NCI-H460 (cell line): Measurements from ENCODE around the gene PLCXD3. TPM values are rescaled to one million over a fixed set of nuclear protein-coding genes. Genes with fewer than 3 reads are reported as not detected.

Experiments
- DNase-seq: peaks from one replicate; pipeline ENCODE4 v3.0.0-alpha.2; 2016; ENCODE audit warnings: low read depth; ENCODE audit errors: extremely low read depth
- total RNA-seq: library from RNA; depleted of rRNA; stranded (reverse); fragments of >200 nt; shearing (Covaris generic); gene quantifications from 2 replicates; pipeline ENCODE4 v1.2.3, GENCODE V29; 2014

PLCXD3 gene
- total RNA-seq, 1 experiment from 2014 or later: not detected

DNA sequence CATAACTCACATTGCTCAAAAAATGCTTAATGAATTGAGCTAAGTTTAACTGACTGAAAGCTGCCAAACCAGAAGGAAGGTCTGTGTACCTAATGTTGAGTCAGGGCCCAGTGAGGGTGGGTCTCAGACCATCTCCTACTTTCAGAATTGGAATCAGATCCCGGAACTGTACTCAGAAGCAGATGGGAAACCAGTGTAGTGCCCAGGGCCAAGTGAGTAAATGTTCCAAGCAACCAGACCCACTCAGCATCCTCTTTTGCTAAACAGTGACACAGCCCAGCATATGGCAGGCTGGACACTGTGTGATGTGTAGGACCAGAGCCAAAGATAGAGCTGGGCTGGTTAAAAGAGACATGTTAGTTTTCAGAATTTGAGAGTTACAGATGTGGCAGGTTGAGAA is 94.1 kb downstream of the PLCXD3 start:
- no peak for DNase-seq

- DNase-seq: no peak
Measured at GRCh38 chr5:41415242-41415641, 95.2 kb downstream of the PLCXD3 start.

DNA sequence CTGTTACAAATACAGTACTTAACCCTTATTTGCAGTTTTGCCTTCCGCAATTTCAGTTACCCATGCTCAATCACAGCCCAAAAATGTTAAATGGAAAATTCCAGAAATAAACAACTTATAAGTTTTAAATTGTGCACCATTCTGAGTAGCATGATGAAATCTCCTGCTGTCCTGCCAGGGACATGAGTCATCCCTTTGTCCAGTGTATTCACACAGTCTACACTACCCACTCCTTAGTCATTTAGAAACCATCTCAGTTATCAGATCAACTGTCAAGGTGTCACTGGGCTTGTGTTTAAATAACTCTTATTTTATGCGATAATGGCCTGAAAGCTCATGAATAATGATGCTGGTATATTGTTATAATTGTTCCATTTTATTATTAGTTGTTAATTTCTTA is 95.8 kb downstream of the PLCXD3 start:
- peak; percentile 9 for DNase-seq

- DNase-seq: no peak
Measured at GRCh38 chr5:41413074-41413473, 97.3 kb downstream of the PLCXD3 start.

DNA sequence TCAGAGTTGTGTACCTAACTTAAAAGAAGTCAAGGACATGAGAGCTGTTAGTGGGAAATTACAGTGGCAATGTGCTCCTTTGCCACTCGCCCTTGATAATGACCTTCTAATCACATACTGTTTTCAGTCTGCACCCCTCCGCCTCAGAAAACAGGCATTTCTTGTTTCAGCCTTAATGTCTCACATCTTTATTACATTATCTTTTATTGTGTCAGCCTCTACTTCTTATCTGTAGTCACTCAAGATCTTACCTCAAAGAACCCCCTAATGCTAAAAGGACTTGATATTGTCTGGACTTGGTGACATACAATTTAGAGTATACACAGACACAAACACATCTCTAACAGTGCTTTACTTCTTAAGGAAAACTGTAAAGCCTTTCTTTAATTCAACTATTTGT is 97.9 kb downstream of the PLCXD3 start:
- DNase-seq: no peak

GRCh38 chr5:41410737-41411136 is 99.7 kb downstream of the PLCXD3 start:
- DNase-seq: no peak

DNA sequence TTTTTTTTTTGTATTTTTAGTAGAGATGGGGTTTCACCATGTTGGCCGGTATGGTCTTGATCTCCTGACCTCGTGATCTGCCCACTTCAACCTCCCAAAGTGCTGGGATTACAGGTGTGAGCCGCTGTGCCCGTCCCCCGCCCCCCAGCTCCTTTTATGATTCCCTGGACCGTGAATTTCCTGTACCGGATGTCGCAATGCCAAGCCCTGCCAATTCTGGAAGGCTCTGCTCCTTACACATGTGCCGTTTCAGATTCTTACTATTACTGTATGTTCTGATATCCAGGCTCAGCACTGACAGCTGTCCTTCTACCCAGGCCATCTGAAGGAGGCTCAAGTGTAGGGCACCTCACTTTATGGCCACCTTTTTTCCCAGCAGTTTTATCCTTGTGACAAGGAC is 100.1 kb downstream of the PLCXD3 start:
- DNase-seq: no peak

DNA sequence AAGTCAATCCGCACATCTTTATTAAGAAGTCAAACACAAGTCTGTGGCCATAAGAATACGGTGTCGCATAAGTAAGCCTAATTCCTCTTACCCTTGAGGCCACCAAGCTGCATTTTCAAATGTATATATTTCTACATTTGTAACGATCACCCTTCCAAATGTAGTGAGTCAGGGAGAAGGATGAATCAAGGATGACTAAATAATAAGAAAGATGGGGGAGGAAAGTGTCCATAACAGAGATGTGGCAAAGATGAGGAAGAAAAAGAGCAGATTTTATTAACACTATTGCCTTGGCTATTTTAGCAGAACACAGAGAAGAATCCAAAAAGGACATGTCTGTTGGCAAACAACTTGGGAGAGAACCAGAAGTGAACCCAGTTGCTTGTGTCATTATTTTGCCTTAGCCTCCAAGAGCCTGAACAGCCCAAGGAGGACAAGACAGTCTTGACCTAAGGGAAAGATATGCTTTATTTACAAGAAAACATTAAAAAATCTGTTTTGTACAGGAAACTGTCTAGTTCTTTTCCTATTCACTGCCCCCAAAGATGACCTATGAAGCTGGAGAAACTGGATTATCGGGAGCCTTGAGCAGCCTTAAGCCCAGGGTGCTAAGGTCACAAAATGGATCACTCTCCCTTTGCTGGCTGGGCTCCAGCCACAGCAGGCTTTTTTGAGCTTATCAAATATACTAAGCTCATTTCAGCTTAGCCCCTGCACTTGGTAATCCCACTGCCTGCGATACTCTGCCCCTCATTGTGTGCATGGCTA is 101.5 kb downstream of the PLCXD3 start:
- no peak for DNase-seq

DNA sequence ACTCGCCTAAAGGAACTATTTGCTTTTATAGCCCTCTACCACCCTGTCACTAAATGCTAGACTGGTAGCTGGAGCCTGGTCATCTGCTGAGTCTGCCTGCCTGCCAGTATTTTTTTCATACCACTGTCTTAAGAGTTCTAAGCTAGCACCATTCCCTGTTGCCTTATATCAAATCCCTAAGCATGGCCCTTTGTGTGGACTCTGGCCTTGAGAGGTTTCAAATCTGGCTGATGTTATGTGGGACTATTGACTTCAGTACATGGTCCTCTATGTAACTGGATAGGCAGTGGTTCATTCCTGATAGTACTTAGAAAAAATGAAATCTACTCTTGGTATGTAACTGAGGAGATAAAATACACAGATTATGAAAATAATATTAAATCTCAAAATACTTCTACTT is 103.5 kb downstream of the PLCXD3 start:
- DNase-seq: no peak

DNA sequence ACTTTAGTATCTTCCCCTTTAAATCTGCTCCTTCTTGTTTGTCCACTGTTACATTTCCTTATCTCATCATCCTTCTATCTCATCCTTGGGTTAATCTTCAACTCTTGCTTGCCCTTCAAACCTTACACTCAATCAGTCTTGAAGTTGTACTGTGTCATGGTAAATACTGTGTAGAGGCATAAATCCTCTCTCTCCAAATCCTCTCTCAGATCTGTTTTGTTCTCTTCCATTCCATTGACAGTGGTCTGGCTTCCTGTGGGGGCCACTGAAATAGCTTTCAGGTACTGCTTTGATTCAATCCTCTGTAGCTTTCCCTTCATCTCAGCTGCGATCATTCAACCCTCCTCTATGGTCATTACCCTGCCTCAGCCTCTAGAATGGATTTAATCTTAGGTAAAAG is 104.0 kb downstream of the PLCXD3 start:
- DNase-seq: no peak

GRCh38 chr5:41404757-41405156 is 105.6 kb downstream of the PLCXD3 start:
- DNase-seq: no peak

- no peak for DNase-seq
Measured at GRCh38 chr5:41403846-41404245, 106.6 kb downstream of the PLCXD3 start.

DNA sequence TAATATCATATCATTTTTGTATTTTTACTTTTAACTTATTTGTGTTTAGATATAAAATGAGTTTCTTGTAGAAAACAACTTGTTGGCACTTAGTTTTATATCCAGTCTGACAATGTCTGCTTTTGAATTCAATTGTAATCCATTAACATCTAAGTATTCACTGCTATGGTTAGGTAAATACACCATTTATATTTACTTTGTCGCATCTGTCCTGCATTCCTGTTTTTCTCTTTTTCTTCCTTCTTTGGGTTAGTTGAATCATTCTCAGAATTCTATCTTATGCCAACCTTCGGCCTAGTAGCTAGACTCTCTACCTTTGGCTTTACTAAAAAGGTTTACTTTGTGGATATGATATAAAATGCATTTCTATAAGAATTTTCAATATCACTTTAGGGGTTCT is 107.6 kb downstream of the PLCXD3 start:
- no peak for DNase-seq

DNA sequence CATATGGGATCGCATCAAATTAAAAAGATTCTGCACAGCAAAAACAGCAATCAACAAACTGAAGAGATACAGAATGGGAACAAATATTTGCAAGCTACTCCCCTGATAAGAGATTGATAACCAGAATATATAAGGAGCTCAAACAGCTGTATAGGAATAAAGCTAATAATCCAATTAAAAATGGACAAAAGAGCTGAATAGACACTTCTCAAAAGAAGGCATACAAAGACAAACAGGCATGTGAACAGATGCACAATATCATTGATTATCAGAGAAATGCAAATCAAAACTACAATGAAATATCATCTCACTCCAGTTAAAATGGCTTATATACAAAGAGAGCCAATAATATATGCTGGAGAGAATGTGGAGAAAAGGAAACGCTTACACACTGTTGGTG is 110.6 kb downstream of the PLCXD3 start:
- no peak for DNase-seq

GRCh38 chr5:41392016-41392415 is 118.4 kb downstream of the PLCXD3 start:
- DNase-seq: no peak

- DNase-seq: no peak
Measured at GRCh38 chr5:41374631-41375030, 135.8 kb downstream of the PLCXD3 start.

GRCh38 chr5:41373230-41373629 is 137.2 kb downstream of the PLCXD3 start:
- DNase-seq: no peak

GRCh38 chr5:41371738-41372137 is 138.7 kb downstream of the PLCXD3 start:
- DNase-seq: no peak

DNA sequence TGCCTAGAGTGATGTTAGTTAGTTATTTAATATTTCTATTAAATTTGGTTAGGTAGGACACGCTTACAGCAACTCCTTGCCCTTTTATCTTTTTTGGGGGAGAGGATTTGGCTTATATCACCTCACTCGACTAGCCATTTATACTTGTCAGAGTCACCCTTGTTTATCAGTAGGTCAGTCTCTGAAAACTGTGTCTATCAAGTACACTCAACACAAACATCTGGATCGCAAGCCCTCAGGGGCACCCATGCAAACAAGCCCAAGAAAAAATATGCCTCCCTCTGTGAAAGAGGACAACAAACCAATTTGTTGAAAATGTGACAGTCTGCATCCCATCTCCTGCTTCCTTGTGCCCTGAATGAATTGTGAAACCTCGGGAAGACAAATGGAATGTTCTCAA is 139.9 kb downstream of the PLCXD3 start:
- DNase-seq: no peak

DNA sequence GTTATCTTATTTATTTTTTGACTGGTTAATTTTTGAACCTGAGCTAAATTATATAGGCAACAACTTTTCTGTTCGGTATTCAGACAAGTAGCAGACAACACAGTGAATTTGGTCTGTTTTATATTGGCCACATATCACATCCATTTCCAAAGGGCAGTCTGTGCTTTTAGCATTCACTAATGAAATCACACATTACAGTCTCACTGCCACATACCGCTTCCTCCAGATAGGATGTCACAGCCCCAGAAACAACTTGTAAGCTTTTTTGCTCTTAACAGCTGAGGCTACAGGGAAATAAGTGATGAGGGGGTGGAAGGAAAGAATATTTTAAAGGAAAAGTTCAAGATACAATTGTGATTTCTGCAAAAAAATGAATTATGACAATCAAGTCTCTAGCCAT is 140.6 kb downstream of the PLCXD3 start:
- no peak for DNase-seq

GRCh38 chr5:41368158-41368557 is 142.2 kb downstream of the PLCXD3 start:
- no peak for DNase-seq

DNA sequence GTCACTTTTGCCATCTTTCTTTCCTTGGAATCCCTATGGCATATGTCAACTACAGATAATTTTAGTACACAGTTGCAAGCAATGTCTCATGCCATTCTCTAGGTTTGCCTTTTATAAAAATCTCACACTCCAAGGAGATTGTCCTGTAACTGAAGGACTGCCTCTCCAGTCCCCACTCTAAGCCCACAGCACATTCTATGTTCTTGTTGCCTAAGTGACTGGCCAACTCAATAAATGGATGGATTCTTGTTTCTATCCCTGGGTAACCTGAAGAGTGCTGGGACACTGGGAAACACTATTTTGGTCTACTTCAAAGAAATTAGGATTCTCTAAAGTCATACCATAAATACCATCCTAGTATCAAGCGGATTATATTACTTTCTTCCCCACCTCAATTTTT is 145.0 kb downstream of the PLCXD3 start:
- DNase-seq: no peak

GRCh38 chr5:41364346-41364745 is 146.1 kb downstream of the PLCXD3 start:
- no peak for DNase-seq
